Activated CD4-positive, alpha-beta memory T cell treated with anti-CD3 and anti-CD28 coated beads, Interleukin-2, amount 10 ng/mL, durations not matched to agents 7 days and 5 days (primary cell): ENCODE data around the gene COL25A1. TPM values are rescaled to one million over a fixed set of nuclear protein-coding genes. Genes with fewer than 3 reads are reported as not detected.

Experiments
- CTCF ChIA-PET: fragments of 350-600 bp; sonication (Branson Sonifier 250); formaldehyde crosslinking; loops from one replicate; lab custom pipeline; 2021; ENCODE audit warnings: antibody characterized with exemption, inconsistent platforms; lab: Charles Lee
- POLR2A ChIA-PET: fragments of 350-600 bp; sonication (Branson Sonifier 250); formaldehyde crosslinking; loops from one replicate; lab custom pipeline; 2021; ENCODE audit warnings: antibody characterized with exemption; lab: Charles Lee
- DNase-seq: peaks from one replicate; pipeline ENCODE4 v3.0.0-alpha.2; 2020
- H3K27ac Mint-ChIP-seq: one replicate; pipeline ENCODE4 v1.8.0; 2021; ENCODE audit warnings: mild to moderate bottlenecking, mixed read lengths
- H3K27me3 Mint-ChIP-seq: one replicate; pipeline ENCODE4 v1.8.0; 2021; ENCODE audit warnings: mixed read lengths
- H3K36me3 Mint-ChIP-seq: one replicate; pipeline ENCODE4 v1.8.0; 2021; ENCODE audit warnings: low read depth, mixed read lengths
- H3K4me1 Mint-ChIP-seq: one replicate; pipeline ENCODE4 v1.8.0; 2021; ENCODE audit warnings: mixed read lengths
- H3K4me3 Mint-ChIP-seq: one replicate; pipeline ENCODE4 v1.8.0; 2021; ENCODE audit warnings: mild to moderate bottlenecking, mixed read lengths
- H3K9me3 Mint-ChIP-seq: one replicate; pipeline ENCODE4 v1.8.0; 2021; ENCODE audit warnings: mixed read lengths
- total RNA-seq, 2 experiments: library from RNA; stranded (reverse); gene quantifications; one replicate each; pipeline ENCODE4 v1.2.3, GENCODE V29; 2021

The COL25A1 gene
- total RNA-seq, 2 experiments from 2014 or later = not detected

GRCh38 chr4:109195646-109196045, 106.8 kb downstream of the COL25A1 start:
- ChIA-PET POLR2A (no interaction called here), CTCF (no interaction called here)
- Mint-ChIP-seq H3K27me3 (peaks cover 9% of the 10 kb centered on the region), H3K4me1 (no peaks in the 10 kb centered on the region), H3K36me3 (no peaks in the 10 kb centered on the region), H3K4me3 (no peak overlapping the region), H3K27ac (no peak overlapping the region), H3K9me3 (no peaks in the 10 kb centered on the region)
- DNase-seq = no peak

GRCh38 chr4:109191216-109191615, 111.2 kb downstream of the COL25A1 start:
- POLR2A ChIA-PET = no interaction called here
- CTCF ChIA-PET = no interaction called here

GRCh38 chr4:109186458-109186945, 116.0 kb downstream of the COL25A1 start:
- H3K4me3 Mint-ChIP-seq = no peak overlapping the region
- DNase-seq = no peak
- peaks cover 21% of the 10 kb centered on the region for H3K27me3 Mint-ChIP-seq
- H3K4me1 Mint-ChIP-seq = no peaks in the 10 kb centered on the region
- no peak overlapping the region for H3K27ac Mint-ChIP-seq
- POLR2A ChIA-PET = no interaction called here
- CTCF ChIA-PET = no interaction called here
- no peaks in the 10 kb centered on the region for H3K36me3 Mint-ChIP-seq
- no peaks in the 10 kb centered on the region for H3K9me3 Mint-ChIP-seq

More at GRCh38 chr4:109191216-109191615, 111.2 kb downstream of the COL25A1 start:
- H3K4me1 Mint-ChIP-seq = no peaks in the 10 kb centered on the region
- no peak for DNase-seq
- H3K27me3 Mint-ChIP-seq = peaks cover 10% of the 10 kb centered on the region
- no peaks in the 10 kb centered on the region for H3K9me3 Mint-ChIP-seq
- no peak overlapping the region for H3K27ac Mint-ChIP-seq
- H3K36me3 Mint-ChIP-seq = no peaks in the 10 kb centered on the region
- no peak overlapping the region for H3K4me3 Mint-ChIP-seq

GRCh38 chr4:109185951-109186350, 116.5 kb downstream of the COL25A1 start:
- CTCF ChIA-PET = no interaction called here
- Mint-ChIP-seq H3K4me1 (no peaks in the 10 kb centered on the region), H3K9me3 (no peaks in the 10 kb centered on the region), H3K27ac (no peak overlapping the region), H3K27me3 (peaks cover 23% of the 10 kb centered on the region), H3K36me3 (no peaks in the 10 kb centered on the region), H3K4me3 (no peak overlapping the region)
- POLR2A ChIA-PET = no interaction called here
- no peak for DNase-seq

- ChIA-PET POLR2A (no interaction called here), CTCF (no interaction called here)
- Mint-ChIP-seq H3K27me3 (peaks cover 24% of the 10 kb centered on the region), H3K9me3 (no peaks in the 10 kb centered on the region), H3K4me3 (no peak overlapping the region), H3K4me1 (no peaks in the 10 kb centered on the region), H3K27ac (no peak overlapping the region), H3K36me3 (no peaks in the 10 kb centered on the region)
- no peak for DNase-seq
Observed at GRCh38 chr4:109185548-109185947, 116.9 kb downstream of the COL25A1 start.

GRCh38 chr4:109184491-109184961, 117.9 kb downstream of the COL25A1 start:
- no peak overlapping the region for H3K4me3 Mint-ChIP-seq
- no peak overlapping the region for H3K27ac Mint-ChIP-seq
- CTCF ChIA-PET = no interaction called here
- no peak for DNase-seq
- POLR2A ChIA-PET = no interaction called here
- H3K4me1 Mint-ChIP-seq = no peaks in the 10 kb centered on the region
- peaks cover 24% of the 10 kb centered on the region for H3K27me3 Mint-ChIP-seq
- H3K36me3 Mint-ChIP-seq = no peaks in the 10 kb centered on the region
- H3K9me3 Mint-ChIP-seq = no peaks in the 10 kb centered on the region

GRCh38 chr4:109183931-109184490, 118.4 kb downstream of the COL25A1 start:
- H3K27ac Mint-ChIP-seq = no peak overlapping the region
- DNase-seq = no peak

GRCh38 chr4:109182696-109183095, 119.8 kb downstream of the COL25A1 start:
- CTCF ChIA-PET = no interaction called here

More at GRCh38 chr4:109183931-109184490, 118.4 kb downstream of the COL25A1 start:
- peaks cover 24% of the 10 kb centered on the region for H3K27me3 Mint-ChIP-seq
- H3K4me1 Mint-ChIP-seq = no peaks in the 10 kb centered on the region
- ChIA-PET POLR2A (no interaction called here), CTCF (no interaction called here)
- no peaks in the 10 kb centered on the region for H3K36me3 Mint-ChIP-seq
- no peaks in the 10 kb centered on the region for H3K9me3 Mint-ChIP-seq
- no peak overlapping the region for H3K4me3 Mint-ChIP-seq

GRCh38 chr4:109179061-109179460, 123.4 kb downstream of the COL25A1 start:
- ChIA-PET POLR2A (no interaction called here), CTCF (no interaction called here)
- Mint-ChIP-seq H3K4me3 (no peak overlapping the region), H3K9me3 (no peaks in the 10 kb centered on the region), H3K4me1 (no peaks in the 10 kb centered on the region), H3K27me3 (peaks cover 20% of the 10 kb centered on the region), H3K36me3 (no peaks in the 10 kb centered on the region), H3K27ac (no peak overlapping the region)
- DNase-seq = no peak

More at GRCh38 chr4:109182696-109183095, 119.8 kb downstream of the COL25A1 start:
- no peak for DNase-seq
- H3K27ac Mint-ChIP-seq = no peak overlapping the region
- H3K36me3 Mint-ChIP-seq = no peaks in the 10 kb centered on the region
- no peaks in the 10 kb centered on the region for H3K9me3 Mint-ChIP-seq
- POLR2A ChIA-PET = no interaction called here
- H3K4me1 Mint-ChIP-seq = no peaks in the 10 kb centered on the region
- no peak overlapping the region for H3K4me3 Mint-ChIP-seq
- peaks cover 20% of the 10 kb centered on the region for H3K27me3 Mint-ChIP-seq

GRCh38 chr4:109177096-109177810, 125.2 kb downstream of the COL25A1 start:
- peaks cover 11% of the 10 kb centered on the region for H3K27me3 Mint-ChIP-seq
- no peak overlapping the region for H3K4me3 Mint-ChIP-seq
- no peak for DNase-seq
- CTCF ChIA-PET = no interaction called here
- POLR2A ChIA-PET = no interaction called here
- H3K4me1 Mint-ChIP-seq = no peaks in the 10 kb centered on the region
- H3K9me3 Mint-ChIP-seq = no peaks in the 10 kb centered on the region
- H3K36me3 Mint-ChIP-seq = no peaks in the 10 kb centered on the region
- no peak overlapping the region for H3K27ac Mint-ChIP-seq

GRCh38 chr4:109174224-109174953, 128.1 kb downstream of the COL25A1 start:
- Mint-ChIP-seq H3K4me3 (no peak overlapping the region), H3K27ac (no peak overlapping the region), H3K9me3 (no peaks in the 10 kb centered on the region), H3K4me1 (no peaks in the 10 kb centered on the region), H3K27me3 (peaks cover 1% of the 10 kb centered on the region), H3K36me3 (no peaks in the 10 kb centered on the region)
- ChIA-PET POLR2A (interaction anchor here (0.5 kb wide), 1 partner anchor 604 kb away, joined by 3 read pairs; no protein-coding TSS in a partner anchor), CTCF (no interaction called here)
- DNase-seq = no peak

- POLR2A ChIA-PET = no interaction called here
- no peak overlapping the region for H3K27ac Mint-ChIP-seq
- H3K27me3 Mint-ChIP-seq = peaks cover 7% of the 10 kb centered on the region
- no peaks in the 10 kb centered on the region for H3K9me3 Mint-ChIP-seq
- no peaks in the 10 kb centered on the region for H3K36me3 Mint-ChIP-seq
- H3K4me3 Mint-ChIP-seq = no peak overlapping the region
- no peak for DNase-seq
- CTCF ChIA-PET = no interaction called here
- H3K4me1 Mint-ChIP-seq = no peaks in the 10 kb centered on the region
Observed at GRCh38 chr4:109172301-109172700, 130.2 kb downstream of the COL25A1 start.

- POLR2A ChIA-PET = no interaction called here
- peaks cover 15% of the 10 kb centered on the region for H3K27me3 Mint-ChIP-seq
Observed at GRCh38 chr4:109171070-109171469, 131.4 kb downstream of the COL25A1 start.

More at GRCh38 chr4:109171070-109171469, 131.4 kb downstream of the COL25A1 start:
- H3K36me3 Mint-ChIP-seq = no peaks in the 10 kb centered on the region
- no peak for DNase-seq
- CTCF ChIA-PET = no interaction called here
- no peak overlapping the region for H3K27ac Mint-ChIP-seq
- H3K4me3 Mint-ChIP-seq = no peak overlapping the region
- no peaks in the 10 kb centered on the region for H3K9me3 Mint-ChIP-seq
- H3K4me1 Mint-ChIP-seq = no peaks in the 10 kb centered on the region
